A673 (cell line): ENCODE results near the gene FAM3C.

Experiments
- EZH2 ChIP-seq: fragments of 200-600 bp; sonication (generic); IDR thresholded peaks from 2 replicates; pipeline ENCODE4 v1.6.1; 2017; ENCODE audit warnings: borderline replicate concordance, low read depth, mild to moderate bottlenecking, mixed read lengths, antibody characterized with exemption, low read length; ENCODE audit not compliant: poor library complexity, severe bottlenecking
- TF ChIP-seq, protein P1 (sequence below): fragments of 300-800, 200-600 bp; sonication (generic); conservative IDR thresholded peaks from 2 replicates; pipeline ENCODE4 v1.5.1; 2017; ENCODE audit warnings: low read depth, mild to moderate bottlenecking, antibody characterized with exemption, low read length, moderate library complexity, mixed read lengths

DNA sequence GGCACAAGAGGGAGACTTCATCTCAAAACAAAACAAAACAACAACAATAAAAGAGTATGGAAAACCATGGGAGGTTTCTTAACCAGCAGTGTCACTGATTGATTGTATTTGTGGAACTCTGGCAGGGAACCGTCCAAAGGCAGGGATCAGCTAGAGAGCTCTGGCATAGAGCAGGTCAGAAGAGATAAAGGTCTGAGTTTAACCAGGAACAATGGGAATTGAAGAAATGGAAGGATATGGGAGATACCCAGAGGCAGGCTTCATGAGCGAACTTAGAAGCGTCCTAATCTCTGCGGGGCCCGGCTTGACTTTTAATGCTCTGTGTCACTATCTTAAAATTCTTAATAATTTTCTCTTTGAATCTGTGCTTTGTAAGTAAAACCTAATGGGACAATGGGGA is 10.4 kb upstream of the FAM3C start:
- TF ChIP-seq, protein P1, sequence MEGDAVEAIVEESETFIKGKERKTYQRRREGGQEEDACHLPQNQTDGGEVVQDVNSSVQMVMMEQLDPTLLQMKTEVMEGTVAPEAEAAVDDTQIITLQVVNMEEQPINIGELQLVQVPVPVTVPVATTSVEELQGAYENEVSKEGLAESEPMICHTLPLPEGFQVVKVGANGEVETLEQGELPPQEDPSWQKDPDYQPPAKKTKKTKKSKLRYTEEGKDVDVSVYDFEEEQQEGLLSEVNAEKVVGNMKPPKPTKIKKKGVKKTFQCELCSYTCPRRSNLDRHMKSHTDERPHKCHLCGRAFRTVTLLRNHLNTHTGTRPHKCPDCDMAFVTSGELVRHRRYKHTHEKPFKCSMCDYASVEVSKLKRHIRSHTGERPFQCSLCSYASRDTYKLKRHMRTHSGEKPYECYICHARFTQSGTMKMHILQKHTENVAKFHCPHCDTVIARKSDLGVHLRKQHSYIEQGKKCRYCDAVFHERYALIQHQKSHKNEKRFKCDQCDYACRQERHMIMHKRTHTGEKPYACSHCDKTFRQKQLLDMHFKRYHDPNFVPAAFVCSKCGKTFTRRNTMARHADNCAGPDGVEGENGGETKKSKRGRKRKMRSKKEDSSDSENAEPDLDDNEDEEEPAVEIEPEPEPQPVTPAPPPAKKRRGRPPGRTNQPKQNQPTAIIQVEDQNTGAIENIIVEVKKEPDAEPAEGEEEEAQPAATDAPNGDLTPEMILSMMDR = no peak
- TF ChIP-seq EZH2 = no peak
